HG02763 (cell line): ENCODE measurements around the gene GEMIN4.
"Not testable (repeated sequence)": the region's sequence is repeated elsewhere in the genome, so short reads cannot be mapped to it uniquely, and the experiment has no call there.

Experiments used
- ATAC-seq: cut with Tn5 transposase; IDR thresholded peaks from one replicate; pipeline ENCODE4 v1.9.1; 2021; ENCODE audit warnings: mild to moderate bottlenecking, moderate library complexity; ENCODE audit not compliant: unreplicated experiment

The GEMIN4 gene

DNA sequence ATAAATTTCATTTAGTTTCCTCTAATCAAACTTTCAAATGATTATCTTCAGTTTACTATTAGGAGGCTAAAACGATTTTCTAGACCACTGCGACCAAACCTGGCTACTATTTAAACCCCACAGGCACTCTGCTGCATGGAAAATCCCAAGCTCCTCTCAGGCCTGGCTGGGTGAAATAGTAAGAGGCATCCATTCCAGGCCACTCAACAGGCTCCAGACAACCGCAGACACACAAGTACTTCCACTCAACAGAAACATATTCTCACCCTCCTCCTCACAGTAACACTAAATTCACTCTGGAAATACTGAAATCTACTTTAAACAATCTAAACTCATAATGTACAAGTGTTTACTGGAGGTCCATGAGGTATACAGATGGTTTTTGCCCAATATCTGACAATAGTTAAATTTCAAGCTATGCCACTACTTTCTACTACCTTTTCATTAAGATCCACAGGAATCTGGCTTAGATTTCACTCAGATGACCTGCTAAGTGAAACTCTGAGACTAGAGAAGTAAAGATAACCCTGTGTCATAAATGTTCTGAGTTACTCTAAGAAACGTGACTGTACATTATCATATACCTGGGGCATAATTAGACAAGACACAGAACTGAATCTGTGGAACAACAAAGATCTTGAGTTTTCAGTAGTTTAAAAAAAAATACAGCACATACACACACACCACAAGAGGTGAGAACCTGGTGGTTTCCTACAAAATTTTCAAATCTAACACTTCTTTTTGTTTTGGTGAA, 47.8 kb downstream of the GEMIN4 start:
- no peak for ATAC-seq

DNA sequence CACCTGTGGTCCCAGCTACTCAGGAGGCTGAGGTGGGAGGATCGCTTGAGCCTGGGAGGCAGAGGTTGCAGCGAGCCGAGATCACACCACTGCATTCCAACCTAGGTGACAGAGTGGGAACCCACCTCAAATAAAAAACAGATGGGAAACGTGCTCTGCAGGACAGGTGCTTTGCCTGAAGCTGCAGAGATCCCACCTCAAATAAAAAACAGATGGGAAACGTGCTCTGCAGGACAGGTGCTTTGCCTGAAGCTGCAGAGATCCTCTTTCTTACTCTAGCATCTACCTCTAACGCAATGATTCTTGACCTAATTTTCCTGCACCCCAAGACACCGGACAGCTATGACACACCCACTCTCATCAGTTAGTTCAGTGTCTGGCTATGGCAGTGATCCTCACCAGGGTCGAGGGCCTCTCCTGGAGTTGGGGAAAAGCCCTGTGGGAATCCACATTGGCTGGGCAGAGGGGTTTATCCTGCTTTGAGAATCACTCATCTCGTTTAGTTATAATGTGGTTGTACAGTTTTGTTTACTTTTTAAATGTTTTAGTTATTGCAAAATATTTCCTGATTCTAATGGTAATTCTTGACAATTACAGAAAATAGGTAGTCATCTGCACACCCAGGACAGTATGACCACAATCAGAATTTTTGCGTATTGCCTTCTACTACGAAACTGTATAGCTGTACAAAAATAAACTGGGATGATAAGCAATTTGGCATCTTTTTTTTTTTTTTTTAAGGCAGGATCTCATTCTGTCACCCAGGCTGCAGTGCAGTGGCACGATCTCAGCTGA, 48.8 kb downstream of the GEMIN4 start:
- no peak for ATAC-seq

DNA sequence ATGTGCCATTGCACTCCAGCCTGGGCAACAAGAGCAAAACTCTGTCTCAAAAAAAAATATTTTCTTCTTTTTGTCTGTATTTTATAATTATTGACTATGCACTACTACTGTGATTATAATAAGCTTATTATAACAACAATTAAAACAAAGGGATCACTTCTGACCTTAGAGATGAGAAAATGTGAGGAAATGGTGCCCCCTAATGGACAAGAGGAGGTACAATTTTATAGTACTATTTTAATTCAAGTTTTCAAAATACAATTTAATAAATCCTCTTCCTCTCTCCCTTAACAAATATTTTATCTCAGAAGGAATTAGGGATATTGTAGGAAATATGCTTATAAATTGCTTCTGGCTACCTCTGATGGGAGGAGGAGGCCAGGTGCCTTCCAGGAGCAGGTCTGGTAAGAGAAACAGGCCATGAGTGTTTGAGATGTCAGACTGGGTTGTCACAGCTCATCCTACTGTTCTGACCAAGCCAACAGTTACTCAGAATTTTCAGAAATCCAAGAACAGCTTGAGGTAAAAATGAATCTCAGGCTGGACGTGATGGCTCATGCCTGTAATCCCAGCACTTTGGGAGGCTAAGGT, 51.5 kb downstream of the GEMIN4 start:
- no peak for ATAC-seq

DNA sequence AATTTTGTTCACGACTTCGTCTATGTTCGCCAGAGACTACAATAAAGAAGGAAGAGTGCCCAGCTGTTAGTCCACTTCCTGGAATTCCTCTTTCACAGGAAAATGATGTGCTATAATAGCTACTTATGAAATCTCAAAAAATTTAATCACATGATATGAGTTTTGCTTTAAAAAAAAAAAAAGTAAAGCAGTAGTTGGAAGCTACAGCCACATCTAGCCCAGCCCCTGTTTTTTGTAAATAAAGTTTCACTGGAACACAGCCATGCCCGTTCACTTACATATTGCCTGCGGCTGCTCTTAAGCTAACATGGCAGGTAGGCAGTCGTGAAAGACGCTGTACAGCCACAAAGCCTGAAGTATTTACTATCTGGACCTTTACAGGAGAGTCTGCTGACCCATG, 52.7 kb downstream of the GEMIN4 start:
- no peak for ATAC-seq

DNA sequence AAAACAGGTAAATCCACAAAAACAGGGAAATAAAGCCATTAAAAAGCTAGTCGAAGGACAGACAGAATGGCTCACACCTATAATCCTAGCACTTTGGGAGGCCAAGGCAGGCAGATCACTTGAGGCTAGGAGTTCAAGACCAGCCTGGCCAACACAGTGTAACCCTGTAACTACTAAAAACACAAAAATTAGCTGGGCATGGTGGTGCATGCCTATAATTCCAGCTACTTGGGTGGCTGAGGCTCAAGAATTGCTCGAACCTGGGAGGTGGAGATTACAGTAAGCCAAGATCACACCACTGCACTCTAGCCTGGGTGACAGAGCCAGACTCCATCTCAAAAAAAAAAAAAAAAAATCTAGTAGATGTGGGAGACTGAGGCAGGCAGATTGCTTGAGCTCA, 54.0 kb downstream of the GEMIN4 start:
- ATAC-seq, result not testable (repeated sequence)

DNA sequence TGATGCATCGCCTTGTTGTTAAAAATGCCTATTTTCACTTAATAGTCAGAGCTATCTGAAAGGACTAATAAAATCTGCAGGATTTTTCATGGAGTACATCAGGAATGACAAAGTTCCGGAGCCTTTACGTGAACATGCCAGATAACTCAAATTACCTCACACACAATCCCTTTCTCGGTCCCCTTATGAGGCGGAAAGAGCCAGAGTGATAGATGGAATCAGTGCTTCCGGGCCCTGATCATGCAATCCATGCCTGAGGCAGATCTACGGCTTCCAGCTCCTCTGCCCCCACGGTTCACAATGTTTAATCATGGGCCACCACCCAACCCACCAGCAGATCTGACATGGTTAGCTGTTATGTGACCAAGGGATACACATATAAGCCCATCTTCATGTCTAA, 54.4 kb downstream of the GEMIN4 start:
- ATAC-seq, result no peak

DNA sequence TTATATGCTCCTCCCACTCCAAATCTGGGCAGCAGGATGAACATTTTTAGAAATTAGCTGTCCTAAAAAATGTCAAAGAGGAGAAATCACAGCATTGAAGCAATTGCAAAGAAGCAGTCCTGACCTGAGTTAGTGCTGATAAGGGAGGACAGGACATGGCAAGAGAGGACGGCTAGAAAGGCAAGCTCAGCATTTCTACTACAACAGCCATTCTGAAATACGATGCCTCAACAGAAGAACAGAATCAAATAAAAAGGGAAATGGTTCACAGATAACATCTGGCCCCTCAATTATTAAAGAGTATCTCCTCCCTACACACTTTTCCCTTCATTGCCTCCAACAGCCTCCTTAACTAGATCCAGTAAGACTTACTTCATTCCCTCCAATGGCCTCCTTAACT, 55.7 kb downstream of the GEMIN4 start:
- ATAC-seq, result no peak
